CD4-positive, alpha-beta T cell treated with Interleukin-15 for 4 hours (primary cell): ENCODE measurements around the gene GNB1.
"Not testable (repeated sequence)": the region's sequence is repeated elsewhere in the genome, so short reads cannot be mapped to it uniquely, and the experiment has no call there.

Experiments used
- DNase-seq: peaks from one replicate; pipeline ENCODE4 v3.0.0-alpha.2; 2020; ENCODE audit warnings: low spot score

Gene GNB1

GRCh38 chr1:1889847-1890505 is 911 bp downstream of the GNB1 start:
- DNase-seq = peak; percentile 31

GRCh38 chr1:1889090-1889750 is 1.7 kb downstream of the GNB1 start:
- DNase-seq = no peak

DNA sequence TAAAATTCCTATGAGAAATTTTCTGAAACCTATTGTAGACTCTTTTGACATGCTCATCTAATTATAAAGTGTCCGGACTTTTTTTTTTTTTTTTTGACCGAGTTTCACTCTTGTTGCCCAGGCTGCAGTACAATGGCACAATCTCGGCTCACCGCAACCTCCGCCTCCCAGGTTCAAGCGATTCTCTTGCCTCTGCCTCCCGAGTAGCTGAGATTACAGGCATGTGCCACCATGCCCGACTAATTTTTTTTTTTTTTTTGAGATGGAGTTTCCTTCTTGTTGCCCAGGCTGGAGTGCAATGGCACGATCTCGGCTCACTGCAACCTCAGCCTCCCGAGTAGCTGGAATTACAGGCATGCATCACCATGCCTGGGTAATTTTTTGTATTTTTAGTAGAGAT is 7.0 kb downstream of the GNB1 start:
- DNase-seq = not testable (repeated sequence)

- no peak for DNase-seq
Observed at GRCh38 chr1:1883092-1883873, 7.6 kb downstream of the GNB1 start.

- DNase-seq = no peak
Observed at GRCh38 chr1:1881727-1882126, 9.2 kb downstream of the GNB1 start.

DNA sequence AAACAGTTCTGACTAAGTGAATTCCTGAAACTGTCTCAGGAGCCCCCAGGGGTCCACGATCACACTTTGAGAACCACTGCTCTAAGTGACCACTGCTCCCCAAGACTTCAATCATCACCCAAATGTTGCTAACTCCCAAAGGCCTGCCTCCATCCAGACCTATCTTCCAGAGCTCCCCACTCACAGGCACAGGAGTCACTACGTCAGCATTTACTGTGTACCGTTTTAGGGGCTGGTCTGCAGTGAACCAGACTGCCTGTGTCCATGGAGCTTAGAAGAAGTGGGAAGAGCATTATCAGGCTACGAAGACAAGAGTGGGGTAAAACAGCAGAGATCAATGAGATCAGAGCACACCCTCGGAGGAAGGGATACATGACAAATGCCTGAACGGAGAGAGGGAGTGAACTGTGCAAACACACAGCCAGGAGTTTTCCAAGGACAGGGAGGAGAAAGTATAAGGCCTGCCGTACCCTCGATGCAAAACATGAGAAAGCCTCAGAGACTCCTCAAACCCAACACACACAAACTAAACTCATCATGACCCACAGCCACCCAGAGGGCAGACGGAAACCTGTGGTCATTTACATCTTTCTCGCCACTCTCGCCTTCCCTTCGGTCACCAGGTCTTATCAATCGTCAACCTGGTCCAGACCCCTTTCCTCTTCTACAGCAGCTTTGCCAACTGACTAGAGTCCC is 10.1 kb downstream of the GNB1 start:
- DNase-seq = no peak

DNA sequence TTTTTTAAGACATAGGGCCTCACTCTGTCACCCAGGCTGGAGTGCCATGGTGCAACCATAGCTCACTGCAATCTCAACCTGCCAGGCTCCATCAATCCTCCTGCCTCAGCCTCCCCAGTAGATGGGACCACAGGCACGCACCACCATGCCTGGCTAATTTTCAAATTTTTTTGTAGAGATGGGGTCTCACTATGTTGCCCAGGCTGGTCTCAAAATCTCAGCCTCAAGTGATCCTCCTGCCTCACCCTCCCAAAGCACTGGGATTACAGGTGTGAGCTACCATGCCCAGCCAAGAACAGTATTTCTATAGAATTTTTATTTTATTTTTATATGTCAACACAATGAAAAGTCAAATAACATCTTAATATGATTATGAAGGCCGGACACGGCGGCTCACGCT is 10.9 kb downstream of the GNB1 start:
- no peak for DNase-seq

- no peak for DNase-seq
Observed at GRCh38 chr1:1877865-1878436, 12.9 kb downstream of the GNB1 start.

DNA sequence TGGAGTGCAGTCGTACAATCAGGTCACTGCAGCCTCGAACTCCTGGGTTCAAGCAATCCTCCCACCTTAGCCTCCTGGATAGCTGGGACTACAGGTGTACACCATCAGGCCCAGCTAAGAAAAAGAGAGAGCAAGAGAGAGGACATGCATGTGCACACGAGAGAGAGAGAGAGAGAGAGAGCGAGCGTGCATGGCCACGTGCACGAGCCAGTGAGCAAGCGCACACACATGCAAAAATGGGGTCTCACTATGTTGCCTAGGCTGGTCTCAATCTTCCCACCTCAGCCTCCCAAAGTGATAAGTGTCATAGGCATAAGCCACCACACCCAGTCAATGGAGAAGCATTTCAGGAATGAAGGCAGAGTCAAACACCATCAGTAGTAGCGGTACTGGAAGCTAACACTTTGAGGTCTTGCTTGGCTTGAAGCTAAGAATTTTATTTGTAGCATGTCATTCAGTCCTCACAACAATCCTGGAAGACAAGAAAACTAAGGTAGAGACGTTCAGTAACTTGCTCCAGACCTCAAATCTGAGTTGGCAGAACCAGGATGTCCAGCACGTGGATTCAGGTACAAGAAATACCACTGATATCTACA is 14.5 kb downstream of the GNB1 start:
- no peak for DNase-seq

DNA sequence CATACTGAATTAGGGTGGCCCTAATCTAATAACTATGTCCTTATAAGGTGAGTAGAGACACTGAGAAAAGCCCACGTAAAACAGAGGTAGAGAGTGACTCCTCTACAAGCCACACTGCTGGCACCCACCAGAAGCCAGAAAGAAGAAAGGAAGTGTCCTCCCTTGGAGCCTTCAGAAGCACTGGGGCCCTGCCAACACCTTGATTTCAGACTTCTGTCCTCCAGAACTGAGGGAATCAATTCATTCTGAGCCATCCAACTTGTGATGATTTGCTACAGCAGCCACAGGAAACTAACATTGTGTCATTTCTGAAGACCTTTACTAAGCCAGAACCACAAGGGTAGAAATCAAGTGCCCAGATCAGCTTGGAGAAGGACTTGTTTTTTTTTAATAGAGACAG is 15.0 kb downstream of the GNB1 start:
- DNase-seq = no peak

- no peak for DNase-seq
Observed at GRCh38 chr1:1874901-1875300, 16.0 kb downstream of the GNB1 start.

- no peak for DNase-seq
Observed at GRCh38 chr1:1873186-1873585, 17.7 kb downstream of the GNB1 start.

DNA sequence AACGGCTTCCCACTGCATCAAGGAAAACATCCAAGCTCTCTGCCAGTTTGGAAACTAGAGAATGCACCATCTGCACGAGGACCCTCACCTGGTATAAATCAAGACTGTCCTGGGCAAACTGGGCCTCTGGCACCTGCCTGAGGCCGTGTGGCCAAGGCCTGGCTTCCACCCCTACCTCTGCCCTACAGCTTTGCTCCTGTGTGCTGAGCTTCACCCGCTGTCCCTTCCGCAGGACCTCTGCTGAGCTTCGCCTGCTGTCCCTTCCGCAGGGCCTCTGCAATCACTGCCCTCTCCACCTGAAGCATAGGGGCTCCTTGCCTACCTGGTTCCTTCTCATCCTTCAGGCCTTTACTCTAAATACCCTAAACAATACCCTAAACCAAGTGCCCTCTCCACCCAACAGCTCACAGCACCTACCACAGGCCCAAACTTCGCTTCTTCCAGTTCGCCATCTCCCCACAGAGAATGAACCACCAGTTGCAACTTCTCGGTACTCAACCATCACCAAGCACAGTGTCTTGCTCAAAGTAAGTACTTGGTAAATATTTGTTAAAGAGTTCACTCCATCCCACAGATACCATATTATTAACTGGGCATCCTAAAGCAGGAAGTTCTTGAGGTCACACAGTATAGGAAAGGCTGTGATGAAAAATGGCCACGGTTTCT is 18.4 kb downstream of the GNB1 start:
- no peak for DNase-seq

DNA sequence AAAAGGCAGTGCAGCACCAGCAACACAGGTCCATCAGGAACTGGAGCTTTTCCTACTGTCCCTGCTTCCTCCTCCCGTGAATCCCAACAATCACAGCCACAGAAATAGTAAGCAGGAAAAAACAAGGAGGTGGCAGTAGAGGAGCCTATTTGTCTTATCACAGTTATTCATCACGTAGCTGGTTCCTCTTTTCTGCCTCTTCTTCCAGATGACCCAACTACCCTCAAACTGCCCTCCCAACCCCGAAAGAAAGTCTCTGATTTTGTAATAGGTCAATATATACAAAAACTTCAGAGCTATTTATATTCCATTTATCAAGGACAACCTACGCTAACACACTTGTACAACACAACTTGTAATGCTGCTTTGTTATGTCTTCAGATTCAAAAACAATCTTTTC is 21.4 kb downstream of the GNB1 start:
- no peak for DNase-seq

DNA sequence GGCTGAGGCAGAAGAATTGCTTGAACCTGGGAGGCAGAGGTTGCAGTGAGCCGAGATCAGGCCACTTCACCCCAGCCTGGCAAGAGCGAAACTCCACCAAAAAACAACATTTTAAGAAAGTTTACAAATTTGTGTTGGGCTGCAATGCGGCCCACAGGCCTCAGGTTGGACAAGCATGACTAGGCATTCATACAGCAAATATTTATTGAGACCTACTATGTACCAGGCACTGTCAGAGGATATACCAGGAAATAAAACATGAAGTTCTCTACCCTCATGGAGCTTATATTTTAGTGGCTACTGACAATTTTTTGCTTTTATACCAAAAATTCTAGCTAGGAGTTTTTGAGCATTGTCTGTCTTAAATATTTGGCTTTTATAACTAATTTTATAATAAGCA is 23.7 kb downstream of the GNB1 start:
- no peak for DNase-seq

- DNase-seq = no peak
Observed at GRCh38 chr1:1862905-1863547, 27.9 kb downstream of the GNB1 start.

DNA sequence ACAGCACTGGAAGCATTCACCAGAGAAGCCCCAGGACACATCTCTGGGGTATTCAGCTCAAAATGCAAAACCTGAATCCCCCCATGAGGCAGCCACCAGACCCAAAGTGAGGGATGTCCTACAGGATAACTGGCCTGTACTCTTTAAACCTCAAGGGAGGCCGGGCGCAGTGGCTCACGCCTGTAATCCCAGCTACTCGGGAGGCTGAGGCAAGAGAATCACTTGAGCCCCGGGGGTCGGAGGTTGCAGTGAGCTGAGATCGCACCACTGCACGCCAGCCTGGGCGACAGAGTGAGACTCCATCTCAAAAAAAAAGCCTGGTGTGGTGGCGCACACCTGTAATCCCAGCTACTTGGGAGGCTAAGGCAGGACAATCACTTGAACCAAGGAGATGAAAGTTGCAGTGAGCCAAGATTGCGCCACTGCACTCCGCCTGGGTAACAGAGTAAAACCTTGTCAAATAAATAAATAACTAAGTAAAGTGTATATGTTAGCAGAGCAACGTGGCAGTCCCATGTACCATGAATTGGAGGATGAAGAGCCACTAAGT is 29.1 kb downstream of the GNB1 start:
- not testable (repeated sequence) for DNase-seq

- no peak for DNase-seq
Observed at GRCh38 chr1:1861339-1861730, 29.6 kb downstream of the GNB1 start.

DNA sequence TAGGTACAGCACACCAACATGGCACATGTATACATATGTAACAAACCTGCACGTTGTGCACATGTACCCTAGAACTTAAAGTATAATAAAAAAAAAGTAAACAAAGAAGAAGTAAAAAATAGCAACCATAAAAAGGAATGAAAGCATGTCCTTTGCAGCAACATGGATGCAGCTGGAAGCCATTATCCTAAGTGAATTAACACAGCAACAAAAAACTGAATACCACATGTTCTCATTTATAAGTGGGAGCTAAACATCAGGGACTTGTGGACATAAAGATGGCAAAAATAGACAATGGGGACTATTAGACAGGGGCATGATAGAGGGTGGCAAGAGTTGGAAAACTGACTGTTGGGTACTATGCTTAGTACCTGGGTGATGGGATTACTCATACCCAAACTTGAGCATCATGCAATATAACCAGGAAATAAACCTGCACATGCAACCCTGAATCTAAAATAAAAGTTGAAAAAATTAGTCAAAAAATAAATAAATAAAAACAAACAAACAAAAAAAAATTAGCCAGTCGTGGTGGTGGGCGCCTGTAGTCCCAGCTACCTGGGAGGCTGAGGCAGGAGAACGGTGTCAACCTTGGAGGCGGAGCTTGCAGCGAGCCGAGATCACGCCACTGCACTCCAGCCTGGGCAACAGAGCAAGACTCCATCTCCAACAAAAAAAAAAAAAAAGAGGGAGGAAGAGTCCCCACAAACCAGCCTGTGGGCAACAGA is 30.8 kb downstream of the GNB1 start:
- DNase-seq = not testable (repeated sequence)
